Endothelial cell of umbilical vein (primary cell): ENCODE data around the gene CDHR4. TPM values are rescaled to one million over a fixed set of nuclear protein-coding genes. Genes with fewer than 3 reads are reported as not detected.

ENCODE experiments used
- BruUV-seq: library from RNA; stranded (reverse); fragments of 400-500 nt; replicated peaks from 2 replicates; lab custom pipeline; 2021; lab: Mats Ljungman, UMichigan
- CTCF ChIA-PET: fragments of 300-600, 350-600 bp; sonication (Branson Sonifier 250); formaldehyde crosslinking; loops from one replicate; lab custom pipeline; 2021; ENCODE audit warnings: antibody characterized with exemption, inconsistent platforms; lab: Charles Lee
- POLR2A ChIA-PET: fragments of 300-600, 350-600 bp; sonication (Branson Sonifier 250); formaldehyde crosslinking; loops from one replicate; lab custom pipeline; 2021; ENCODE audit warnings: antibody characterized with exemption, inconsistent platforms; lab: Charles Lee
- DNase-seq: peaks from one replicate; pipeline ENCODE4 v3.0.0-alpha.2; 2011; ENCODE audit warnings: low read depth, low spot score
- FAIRE-seq: peaks from 2 replicates; lab custom pipeline; 2011; peaks lifted over from hg19 to GRCh38; lab: Jason Lieb, UNC
- H2AFZ ChIP-seq: 2 replicates; pipeline ENCODE4 v1.6.0; 2012; ENCODE audit warnings: low read depth, low read length, control low read depth, inconsistent platforms
- H3K27ac ChIP-seq: 2 replicates; pipeline ENCODE4 v1.5.1; 2011; ENCODE audit warnings: low read depth, mild to moderate bottlenecking, control low read depth, low read length, moderate library complexity; ENCODE audit not compliant: insufficient read depth
- H3K27me3 ChIP-seq, 2 experiments: 2 replicates each; pipeline versions ENCODE4 v1.6.0 to v1.6.1; 2011; ENCODE audit warnings: low read length in 2 of 2, mixed read lengths in 1 of 2; ENCODE audit not compliant: control insufficient read depth in 2 of 2, insufficient read depth in 2 of 2
- H3K36me3 ChIP-seq, 2 experiments: 2 replicates in 1 of 2; 3 replicates in 1 of 2; pipeline ENCODE4 v1.5.1; 2011; ENCODE audit warnings: low read length in 2 of 2, mild to moderate bottlenecking in 1 of 2, moderate library complexity in 1 of 2; ENCODE audit not compliant: control insufficient read depth in 2 of 2, insufficient read depth in 2 of 2; ENCODE audit errors: extremely low read depth in 1 of 2
- H3K4me1 ChIP-seq: 3 replicates; pipeline ENCODE4 v1.5.1; 2011; ENCODE audit warnings: mild to moderate bottlenecking, low read length; ENCODE audit not compliant: control insufficient read depth, insufficient read depth; ENCODE audit errors: extremely low read depth
- H3K4me2 ChIP-seq: 2 replicates; pipeline ENCODE4 v1.6.1; 2011; ENCODE audit warnings: low read length, control low read depth, mixed read lengths; ENCODE audit not compliant: insufficient read depth
- H3K4me3 ChIP-seq, 3 experiments: fragments of 200-600 bp in 1 of 3; sonication (generic), shearing (Covaris generic) in 1 of 3; replicated peaks in 1 of 3; 2 replicates each; pipeline ENCODE4 v1.5.1; 2011 to 2016; ENCODE audit warnings: control low read depth in 3 of 3, low read length in 3 of 3, mild to moderate bottlenecking in 2 of 3, inconsistent platforms in 1 of 3, low read depth in 1 of 3, moderate library complexity in 1 of 3; ENCODE audit not compliant: insufficient read depth in 1 of 3
- H3K79me2 ChIP-seq: 2 replicates; pipeline ENCODE4 v1.6.0; 2012; ENCODE audit warnings: low read length, inconsistent platforms; ENCODE audit not compliant: control insufficient read depth, insufficient read depth
- H3K9ac ChIP-seq: replicated peaks from 2 replicates; pipeline ENCODE3; 2011; ENCODE audit warnings: low read length, control low read depth; ENCODE audit not compliant: insufficient read depth; ENCODE audit errors: extremely low read depth
- H3K9me1 ChIP-seq: replicated peaks from 3 replicates; pipeline ENCODE4 v1.6.0; 2011; ENCODE audit warnings: mild to moderate bottlenecking, low read length; ENCODE audit not compliant: control insufficient read depth, insufficient read depth; ENCODE audit errors: extremely low read depth
- H3K9me3 ChIP-seq: replicated peaks from 2 replicates; pipeline ENCODE4 v1.5.1; 2012; ENCODE audit warnings: low read length, inconsistent platforms; ENCODE audit not compliant: control insufficient read depth, insufficient read depth
- H4K20me1 ChIP-seq: replicated peaks from 2 replicates; pipeline ENCODE3; 2011; ENCODE audit warnings: mild to moderate bottlenecking, low read length; ENCODE audit not compliant: control insufficient read depth, insufficient read depth; ENCODE audit errors: extremely low read depth
- EZH2 ChIP-seq: IDR thresholded peaks from 2 replicates; pipeline ENCODE4 v1.6.1; 2012; ENCODE audit warnings: borderline replicate concordance, low read depth, mild to moderate bottlenecking, moderate library complexity, low read length, inconsistent platforms; ENCODE audit not compliant: severe bottlenecking
- FOS ChIP-seq: IDR thresholded peaks from 2 replicates; pipeline ENCODE4 v1.6.1; 2011; ENCODE audit warnings: mild to moderate bottlenecking, low read length, moderate library complexity, borderline replicate concordance; ENCODE audit not compliant: insufficient read depth
- GATA2 ChIP-seq: IDR thresholded peaks from 2 replicates; pipeline ENCODE4 v1.7.0; 2011; ENCODE audit warnings: low read depth, mild to moderate bottlenecking, moderate library complexity, mixed read lengths, low read length; ENCODE audit not compliant: insufficient read length, insufficient read depth
- JUN ChIP-seq: IDR thresholded peaks from 2 replicates; pipeline ENCODE4 v1.6.1; 2011; ENCODE audit warnings: borderline replicate concordance, low read depth; ENCODE audit not compliant: insufficient read length, insufficient read depth
- MAX ChIP-seq: IDR thresholded peaks from 2 replicates; pipeline ENCODE4 v1.6.1; 2011; ENCODE audit not compliant: insufficient read depth, insufficient read length
- MYC ChIP-seq: IDR thresholded peaks from one replicate; pipeline ENCODE4 v1.6.1; 2011; ENCODE audit warnings: mild to moderate bottlenecking, low read depth, low read length
- POLR2A ChIP-seq: IDR thresholded peaks from 2 replicates; pipeline ENCODE4 v1.6.1; 2012; ENCODE audit warnings: low read depth, mild to moderate bottlenecking, control low read depth, low read length
- POLR2AphosphoS5 ChIP-seq: IDR thresholded peaks from 2 replicates; pipeline ENCODE4 v1.6.1; 2012; ENCODE audit warnings: low read depth, mild to moderate bottlenecking, control low read depth, low read length, moderate library complexity; ENCODE audit not compliant: insufficient read depth
- dilution Hi-C: fragments of 300-500 bp; cut with MboI; formaldehyde crosslinking; loops from one replicate; pipeline ENCODE4 v1.15.0; 2019; ENCODE audit warnings: low sequenced_read_pairs; ENCODE audit not compliant: extremely low pct_ligation_motif_present
- intact Hi-C: fragments of 100-400 bp; cut with micrococcal nuclease; formaldehyde crosslinking; loops from one replicate; pipeline ENCODE4 v1.10.0; 2022
- polyA plus RNA-seq, 4 experiments: library from polyadenylated mRNA; depleted of rRNA in 3 of 4; stranded (reverse) in 3 of 4; unstranded in 1 of 4; fragments of >200 nt; gene quantifications; 2 replicates each; pipeline versions ENCODE4 v1.2.1 to v1.2.3, GENCODE V29; 2011 to 2012; ENCODE audit warnings: missing spikeins in 1 of 4
- total RNA-seq: library from RNA; stranded (reverse); gene quantifications from 2 replicates; pipeline ENCODE4 v1.2.3, GENCODE V29; 2021
- TF ChIP-seq, protein P1 (sequence below), 2 donors: IDR thresholded peaks; 1 replicate in 1 of 2; 2 replicates in 1 of 2; pipeline ENCODE4 v1.5.1; 2011; ENCODE audit warnings: low read length in 2 of 2, mild to moderate bottlenecking in 2 of 2, moderate library complexity in 2 of 2, control low read depth in 1 of 2, inconsistent platforms in 1 of 2, low read depth in 1 of 2; ENCODE audit not compliant: insufficient read depth in 1 of 2; ENCODE audit errors: extremely low read depth in 1 of 2

CDHR4 gene
- total and polyA plus RNA-seq, 2 donors (not counting 3 experiments of a cell fraction or from before 2014, with no cell fraction given): 0.19 TPM; not detected in 1

DNA sequence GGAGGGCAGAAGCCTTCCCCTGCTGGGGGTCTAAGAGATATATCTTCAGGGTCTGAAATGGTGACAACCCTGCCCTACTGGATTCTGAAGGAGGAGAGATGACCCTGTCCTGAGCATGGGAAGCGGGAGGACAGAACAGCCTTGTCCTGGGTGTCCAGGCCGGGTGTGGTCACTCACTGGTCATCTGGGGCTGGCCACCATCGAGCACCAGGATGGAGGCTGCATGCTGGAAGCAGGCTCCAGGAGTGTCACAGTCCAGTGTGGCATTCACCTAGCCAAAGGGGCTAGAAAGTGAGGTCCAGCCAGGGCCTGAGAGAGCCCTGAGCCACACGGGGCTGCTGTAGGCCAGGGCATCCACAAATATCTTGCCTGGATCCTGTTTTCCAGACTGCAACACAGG lies 5.2 kb downstream of the CDHR4 start:
- no peak overlapping the region for H3K27ac ChIP-seq
- H2AFZ ChIP-seq: no peak overlapping the region
- no peaks in the 10 kb centered on the region for H3K9me3 ChIP-seq
- dilution Hi-C loops (no loop called here), intact Hi-C loops (no loop called here)
- POLR2A ChIA-PET: no interaction called here
- no peak for FAIRE-seq
- H3K36me3 ChIP-seq: no peaks in the 10 kb centered on the region
- no peak overlapping the region for H3K4me3 ChIP-seq
- CTCF ChIA-PET: no interaction called here
- BruUV-seq: no TSS peak
- no peak overlapping the region for H3K9ac ChIP-seq
- peaks cover 3% of the 10 kb centered on the region for H3K4me1 ChIP-seq
- no peak overlapping the region for H3K4me2 ChIP-seq
- DNase-seq: no peak
- TF ChIP-seq, protein P1, sequence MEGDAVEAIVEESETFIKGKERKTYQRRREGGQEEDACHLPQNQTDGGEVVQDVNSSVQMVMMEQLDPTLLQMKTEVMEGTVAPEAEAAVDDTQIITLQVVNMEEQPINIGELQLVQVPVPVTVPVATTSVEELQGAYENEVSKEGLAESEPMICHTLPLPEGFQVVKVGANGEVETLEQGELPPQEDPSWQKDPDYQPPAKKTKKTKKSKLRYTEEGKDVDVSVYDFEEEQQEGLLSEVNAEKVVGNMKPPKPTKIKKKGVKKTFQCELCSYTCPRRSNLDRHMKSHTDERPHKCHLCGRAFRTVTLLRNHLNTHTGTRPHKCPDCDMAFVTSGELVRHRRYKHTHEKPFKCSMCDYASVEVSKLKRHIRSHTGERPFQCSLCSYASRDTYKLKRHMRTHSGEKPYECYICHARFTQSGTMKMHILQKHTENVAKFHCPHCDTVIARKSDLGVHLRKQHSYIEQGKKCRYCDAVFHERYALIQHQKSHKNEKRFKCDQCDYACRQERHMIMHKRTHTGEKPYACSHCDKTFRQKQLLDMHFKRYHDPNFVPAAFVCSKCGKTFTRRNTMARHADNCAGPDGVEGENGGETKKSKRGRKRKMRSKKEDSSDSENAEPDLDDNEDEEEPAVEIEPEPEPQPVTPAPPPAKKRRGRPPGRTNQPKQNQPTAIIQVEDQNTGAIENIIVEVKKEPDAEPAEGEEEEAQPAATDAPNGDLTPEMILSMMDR (IDR thresholded peaks at IDR 0.05; ENCODE audit: extremely low read depth in 1 of 2, insufficient read depth in 1 of 2, low read depth in 1 of 2, low read length in 2 of 2): no peak
- TF ChIP-seq MAX (no peak), GATA2 (no peak), MYC (no peak), EZH2 (no peak), POLR2AphosphoS5 (no peak), FOS (no peak), POLR2A (no peak), JUN (no peak)
- no peaks in the 10 kb centered on the region for H3K79me2 ChIP-seq
- H3K27me3 ChIP-seq: no peaks in the 10 kb centered on the region
- H4K20me1 ChIP-seq: no peaks in the 10 kb centered on the region
- no peaks in the 10 kb centered on the region for H3K9me1 ChIP-seq
